ELR (cell line): ENCODE results near the gene CD19.
"Not testable (repeated sequence)": the region's sequence is repeated elsewhere in the genome, so short reads cannot be mapped to it uniquely, and the experiment has no call there.

Source experiments
- DNase-seq: peaks from one replicate; pipeline ENCODE4 v3.0.0-alpha.2; 2015; ENCODE audit warnings: low read depth

CD19 gene

DNA sequence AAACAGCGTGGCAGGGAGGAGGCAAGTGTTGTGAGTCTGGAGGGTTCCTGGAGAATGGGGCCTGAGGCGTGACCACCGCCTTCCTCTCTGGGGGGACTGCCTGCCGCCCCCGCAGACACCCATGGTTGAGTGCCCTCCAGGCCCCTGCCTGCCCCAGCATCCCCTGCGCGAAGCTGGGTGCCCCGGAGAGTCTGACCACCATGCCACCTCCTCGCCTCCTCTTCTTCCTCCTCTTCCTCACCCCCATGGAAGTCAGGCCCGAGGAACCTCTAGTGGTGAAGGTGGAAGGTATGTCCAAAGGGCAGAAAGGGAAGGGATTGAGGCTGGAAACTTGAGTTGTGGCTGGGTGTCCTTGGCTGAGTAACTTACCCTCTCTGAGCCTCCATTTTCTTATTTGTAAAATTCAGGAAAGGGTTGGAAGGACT is at the start of gene CD19:
CD19 (plus strand) TSS at position 171 of the 425 bp plus-strand sequence; CDS start at position 201, 30 bp downstream.
- DNase-seq, result no peak

- DNase-seq, result no peak
Measured at GRCh38 chr16:28882551-28883160, 49.1 kb upstream of the CD19 start.

- DNase-seq, result no peak
Measured at GRCh38 chr16:28883221-28883996, 48.4 kb upstream of the CD19 start.

GRCh38 chr16:28884045-28884444 is 47.7 kb upstream of the CD19 start:
- no peak for DNase-seq

GRCh38 chr16:28886945-28887344 is 44.8 kb upstream of the CD19 start:
- no peak for DNase-seq

DNA sequence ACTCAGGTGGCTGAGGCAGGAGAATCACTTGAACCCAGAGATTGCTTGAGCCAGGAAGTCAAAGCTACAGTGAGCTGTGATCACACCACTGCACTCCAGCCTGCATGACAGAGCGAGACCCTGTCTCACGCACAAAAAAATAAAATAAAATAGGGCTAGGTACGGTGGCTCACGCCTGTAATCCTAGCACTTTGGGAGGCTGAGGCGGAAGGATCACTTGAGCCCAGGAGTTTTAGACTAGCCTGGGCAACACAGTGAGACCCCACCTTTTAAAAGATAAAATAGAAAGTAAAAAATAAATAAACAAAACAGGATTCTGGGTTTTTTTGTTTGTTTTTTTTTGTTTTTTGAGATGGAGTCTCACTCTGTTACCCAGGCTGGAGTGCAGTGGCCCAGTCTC is 41.4 kb upstream of the CD19 start:
- not testable (repeated sequence) for DNase-seq

- DNase-seq, result no peak
Measured at GRCh38 chr16:28891964-28892890, 39.5 kb upstream of the CD19 start.

DNA sequence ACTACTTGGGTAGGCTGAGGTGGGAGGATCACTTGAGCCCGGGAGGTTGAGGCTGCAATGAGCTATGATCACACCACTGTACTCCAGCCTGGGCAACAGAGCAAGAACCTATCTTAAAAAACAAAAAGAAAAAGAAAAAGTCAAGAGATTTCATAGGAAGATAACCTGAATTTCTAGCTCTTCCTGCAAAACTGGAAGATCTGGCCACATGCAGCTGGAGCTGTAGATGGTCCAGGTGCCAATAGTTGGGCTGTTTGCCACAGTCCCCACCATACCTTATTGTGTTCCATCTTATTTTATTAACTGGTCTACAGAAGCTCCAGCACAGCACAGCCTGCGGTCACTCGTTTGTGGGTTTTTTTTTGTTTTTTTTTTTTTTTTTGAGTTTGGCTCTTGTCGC is 38.5 kb upstream of the CD19 start:
- no peak for DNase-seq

DNA sequence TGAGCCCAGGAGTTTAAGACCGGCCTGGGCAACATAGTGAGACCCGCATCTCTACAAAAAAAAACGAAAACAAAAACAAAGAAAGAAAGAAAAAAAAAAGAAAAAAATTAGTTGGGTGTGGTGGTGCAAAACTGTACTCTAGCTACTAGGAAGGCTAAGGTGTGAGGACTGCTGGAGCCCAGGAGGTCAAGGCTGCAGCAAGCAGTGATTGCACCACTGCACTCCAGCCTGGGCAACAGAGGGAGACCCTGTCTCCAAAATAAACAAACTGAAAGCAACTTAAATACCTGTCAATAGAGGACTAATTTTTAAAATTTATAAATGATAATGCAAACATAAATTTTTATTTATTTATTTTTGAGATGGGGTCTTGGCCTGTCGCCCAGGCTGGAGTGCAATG is 36.2 kb upstream of the CD19 start:
- no peak for DNase-seq

DNA sequence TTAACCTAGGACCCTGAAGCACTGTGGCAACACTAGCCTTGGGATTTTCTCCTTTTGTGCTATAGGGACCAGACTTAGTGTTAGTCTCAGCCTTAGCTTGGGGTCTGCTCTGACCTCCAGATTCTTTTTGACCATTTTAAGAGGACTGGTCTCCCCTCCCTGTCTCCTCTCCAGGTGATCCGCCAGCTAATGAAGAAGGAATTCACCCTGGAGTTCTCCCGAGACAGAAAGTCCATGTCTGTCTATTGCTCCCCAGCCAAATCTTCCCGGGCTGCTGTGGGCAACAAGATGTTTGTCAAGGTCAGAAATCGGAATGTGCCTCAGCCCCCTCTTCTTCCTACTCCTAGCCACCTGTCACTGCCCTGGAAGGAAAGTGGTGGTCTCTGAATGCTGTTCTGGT is 33.9 kb upstream of the CD19 start:
- DNase-seq, result no peak

GRCh38 chr16:28898266-28898665 is 33.5 kb upstream of the CD19 start:
- no peak for DNase-seq

- no peak for DNase-seq
Measured at GRCh38 chr16:28898942-28899341, 32.8 kb upstream of the CD19 start.

- no peak for DNase-seq
Measured at GRCh38 chr16:28899882-28900590, 31.7 kb upstream of the CD19 start.

DNA sequence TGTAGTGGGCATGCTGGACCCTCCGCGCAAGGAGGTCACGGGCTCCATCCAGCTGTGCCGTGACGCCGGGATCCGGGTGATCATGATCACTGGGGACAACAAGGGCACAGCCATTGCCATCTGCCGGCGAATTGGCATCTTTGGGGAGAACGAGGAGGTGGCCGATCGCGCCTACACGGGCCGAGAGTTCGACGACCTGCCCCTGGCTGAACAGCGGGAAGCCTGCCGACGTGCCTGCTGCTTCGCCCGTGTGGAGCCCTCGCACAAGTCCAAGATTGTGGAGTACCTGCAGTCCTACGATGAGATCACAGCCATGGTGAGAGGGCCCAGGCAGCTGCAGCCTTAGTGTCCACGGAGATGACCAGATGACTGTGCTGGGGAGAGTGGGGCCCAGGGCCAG is 31.2 kb upstream of the CD19 start:
- DNase-seq, result no peak

DNA sequence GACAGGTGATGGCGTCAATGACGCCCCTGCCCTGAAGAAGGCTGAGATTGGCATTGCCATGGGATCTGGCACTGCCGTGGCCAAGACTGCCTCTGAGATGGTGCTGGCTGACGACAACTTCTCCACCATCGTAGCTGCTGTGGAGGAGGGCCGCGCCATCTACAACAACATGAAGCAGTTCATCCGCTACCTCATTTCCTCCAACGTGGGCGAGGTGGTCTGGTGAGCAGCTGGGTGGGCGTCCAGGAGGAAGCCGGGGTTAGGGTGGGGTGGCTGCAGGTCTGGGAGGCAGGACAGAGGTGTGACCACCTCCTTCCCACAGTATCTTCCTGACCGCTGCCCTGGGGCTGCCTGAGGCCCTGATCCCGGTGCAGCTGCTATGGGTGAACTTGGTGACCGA is 29.9 kb upstream of the CD19 start:
- no peak for DNase-seq

DNA sequence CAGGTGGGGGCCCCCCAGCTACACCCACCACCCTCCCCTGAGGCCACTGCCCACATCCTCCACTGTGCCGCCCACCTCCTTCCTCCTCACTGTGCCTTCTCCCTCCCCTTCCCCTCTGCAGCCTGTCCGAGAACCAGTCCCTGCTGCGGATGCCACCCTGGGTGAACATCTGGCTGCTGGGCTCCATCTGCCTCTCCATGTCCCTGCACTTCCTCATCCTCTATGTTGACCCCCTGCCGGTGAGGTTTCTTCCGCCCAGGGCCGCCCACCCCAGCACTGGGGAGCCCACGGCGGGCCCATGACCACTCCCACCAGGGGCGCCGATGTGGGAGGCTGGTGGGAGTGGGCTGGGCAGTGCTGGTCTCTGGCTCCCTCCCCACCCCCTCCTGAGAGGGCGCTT is 28.9 kb upstream of the CD19 start:
- DNase-seq, result no peak

DNA sequence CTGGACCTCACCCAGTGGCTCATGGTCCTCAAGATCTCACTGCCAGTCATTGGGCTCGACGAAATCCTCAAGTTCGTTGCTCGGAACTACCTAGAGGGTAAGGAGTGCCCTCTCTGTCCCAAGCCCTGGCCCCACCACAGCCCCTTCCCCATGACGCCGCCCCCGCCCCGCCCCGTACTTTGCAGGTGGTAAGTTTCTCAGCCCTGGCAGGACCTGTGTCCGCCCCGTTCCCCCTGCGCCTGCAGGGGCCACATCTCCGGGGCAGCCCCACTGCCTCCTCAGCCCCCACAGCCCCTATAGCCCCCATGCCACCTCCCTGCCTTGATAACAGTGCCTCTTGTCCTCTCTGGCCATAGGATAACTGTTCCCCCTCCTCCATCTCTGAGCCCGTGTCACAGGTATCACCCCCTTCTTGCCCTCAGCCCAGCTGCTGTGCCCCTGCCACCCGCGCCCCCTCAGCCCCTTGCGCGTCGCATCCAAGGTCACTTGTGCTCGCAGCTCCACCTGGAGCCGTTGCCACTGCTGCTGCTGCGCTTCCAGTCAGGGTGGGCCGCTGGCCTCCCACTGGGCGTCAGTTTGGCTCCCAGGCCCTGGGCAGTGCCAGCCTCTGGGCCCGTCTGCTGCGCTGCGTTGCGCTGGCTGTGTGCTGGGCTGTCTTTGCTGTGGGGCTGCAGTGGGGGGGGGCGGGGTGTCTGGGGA is 28.3 kb upstream of the CD19 start:
- no peak for DNase-seq

GRCh38 chr16:28904363-28904762 is 27.4 kb upstream of the CD19 start:
- no peak for DNase-seq

GRCh38 chr16:28904828-28905227 is 26.9 kb upstream of the CD19 start:
- DNase-seq, result no peak

- no peak for DNase-seq
Measured at GRCh38 chr16:28905229-28905754, 26.5 kb upstream of the CD19 start.

DNA sequence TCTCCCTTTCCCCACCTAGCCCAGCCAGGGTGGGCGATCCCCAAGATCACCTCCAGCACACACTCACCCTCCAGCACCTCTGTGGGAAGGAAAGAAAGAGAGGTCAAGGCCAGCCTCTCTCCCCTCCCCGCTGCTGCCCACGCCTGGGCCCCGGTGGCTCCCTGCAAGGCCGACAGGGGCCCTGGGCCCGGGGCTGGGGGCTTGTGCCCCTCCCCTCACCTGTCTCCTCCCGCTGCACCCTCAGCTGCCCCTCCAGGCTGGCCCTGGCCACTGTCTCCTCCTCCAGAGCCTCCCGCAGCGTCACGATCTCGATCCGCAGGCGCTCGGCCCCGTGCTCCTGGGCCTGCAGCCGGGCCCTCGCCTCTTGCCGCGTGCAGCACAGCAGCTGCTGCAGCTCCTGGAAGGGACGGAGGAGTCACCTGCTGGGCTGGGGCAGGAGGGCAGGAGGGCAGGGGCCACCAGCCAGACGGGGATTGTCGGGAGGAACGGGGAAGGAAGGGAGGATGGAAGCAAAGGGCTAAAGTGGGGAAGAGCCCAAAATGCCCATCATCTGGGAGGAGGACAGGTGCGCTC is 25.9 kb upstream of the CD19 start:
- DNase-seq, result no peak
